ENCODE results near the gene MSS51.

MSS51 gene

GRCh38 chr10:73424478-73424877 is 8.9 kb downstream of the MSS51 start:
- DNase-seq (ENCODE audit: insufficient read length, low spot score) (no peak), FAIRE-seq (no peak)
- no peak for TF ChIP-seq SPI1 (IDR thresholded peaks at IDR 0.05; ENCODE audit: low read depth, low read length)
- TF ChIP-seq PAX5 (IDR thresholded peaks at IDR 0.05; ENCODE audit: insufficient read depth, low read length, severe bottlenecking), result no peak
- TF ChIP-seq POLR2A (IDR thresholded peaks at IDR 0.05; ENCODE audit: low read depth, low read length), result no peak
- no peak for TF ChIP-seq POLR2AphosphoS5 (IDR thresholded peaks at IDR 0.05; ENCODE audit: low read depth, low read length)

GRCh38 chr10:73423309-73423708 is 10.1 kb downstream of the MSS51 start:
- no peak for TF ChIP-seq PAX5 (IDR thresholded peaks at IDR 0.05; ENCODE audit: insufficient read depth, low read length, severe bottlenecking)
- no peak for TF ChIP-seq POLR2A (IDR thresholded peaks at IDR 0.05; ENCODE audit: low read depth, low read length)
- TF ChIP-seq POLR2AphosphoS5 (IDR thresholded peaks at IDR 0.05; ENCODE audit: low read depth, low read length), result no peak
- TF ChIP-seq SPI1 (IDR thresholded peaks at IDR 0.05; ENCODE audit: low read depth, low read length), result no peak
- TF ChIP-seq POU2F2 (IDR thresholded peaks at IDR 0.05; ENCODE audit: low read depth, low read length), result no peak
- TF ChIP-seq TAF1 (IDR thresholded peaks at IDR 0.05; ENCODE audit: low read depth, low read length), result no peak
- no peak for DNase-seq (ENCODE audit: insufficient read length, low spot score)
- no peak for FAIRE-seq

GRCh38 chr10:73416571-73416970 is 16.8 kb downstream of the MSS51 start:
- no peak for DNase-seq (ENCODE audit: insufficient read length, low spot score)
- FAIRE-seq, result no peak
- TF ChIP-seq POLR2AphosphoS5 (IDR thresholded peaks at IDR 0.05; ENCODE audit: low read depth, low read length) (no peak), SPI1 (IDR thresholded peaks at IDR 0.05; ENCODE audit: low read depth, low read length) (no peak), PAX5 (IDR thresholded peaks at IDR 0.05; ENCODE audit: insufficient read depth, low read length, severe bottlenecking) (no peak), POU2F2 (IDR thresholded peaks at IDR 0.05; ENCODE audit: low read depth, low read length) (no peak), TAF1 (IDR thresholded peaks at IDR 0.05; ENCODE audit: low read depth, low read length) (no peak), POLR2A (IDR thresholded peaks at IDR 0.05; ENCODE audit: low read depth, low read length) (no peak)

GRCh38 chr10:73414230-73414945 is 19.0 kb downstream of the MSS51 start:
- TF ChIP-seq SPI1 (IDR thresholded peaks at IDR 0.05; ENCODE audit: low read depth, low read length) (no peak), POU2F2 (IDR thresholded peaks at IDR 0.05; ENCODE audit: low read depth, low read length) (no peak), POLR2A (IDR thresholded peaks at IDR 0.05; ENCODE audit: low read depth, low read length) (no peak), PAX5 (IDR thresholded peaks at IDR 0.05; ENCODE audit: insufficient read depth, low read length, severe bottlenecking) (no peak), POLR2AphosphoS5 (IDR thresholded peaks at IDR 0.05; ENCODE audit: low read depth, low read length) (no peak), TAF1 (IDR thresholded peaks at IDR 0.05; ENCODE audit: low read depth, low read length) (no peak)
- no peak for DNase-seq (ENCODE audit: insufficient read length, low spot score)
- FAIRE-seq, result peak; percentile 16

- TF ChIP-seq TAF1 (IDR thresholded peaks at IDR 0.05; ENCODE audit: low read depth, low read length), result peak; percentile 9; the same call in 1 of the 2 replicates
- TF ChIP-seq POLR2AphosphoS5 (IDR thresholded peaks at IDR 0.05; ENCODE audit: low read depth, low read length), result peak; percentile 67
- no peak for TF ChIP-seq PAX5 (IDR thresholded peaks at IDR 0.05; ENCODE audit: insufficient read depth, low read length, severe bottlenecking)
- TF ChIP-seq SPI1 (IDR thresholded peaks at IDR 0.05; ENCODE audit: low read depth, low read length), result no peak
- TF ChIP-seq POU2F2 (IDR thresholded peaks at IDR 0.05; ENCODE audit: low read depth, low read length), result no peak; the same call in 1 of the 2 replicates
- TF ChIP-seq POLR2A (IDR thresholded peaks at IDR 0.05; ENCODE audit: low read depth, low read length), result peak; percentile 53; the same call in 1 of the 2 replicates
- DNase-seq (ENCODE audit: insufficient read length, low spot score) (peak; percentile 92), FAIRE-seq (peak; percentile 47)
Observed at GRCh38 chr10:73413528-73414229, 19.7 kb downstream of the MSS51 start, which contains the start of gene ANXA7. Gene ANXA7, minus strand, starts transcription at chr10:73414058. Its CDS starts 13,202 bp downstream, at chr10:73400856.

- FAIRE-seq (peak; percentile 87), DNase-seq (ENCODE audit: insufficient read length, low spot score) (peak; percentile 39)
- TF ChIP-seq POLR2A (IDR thresholded peaks at IDR 0.05; ENCODE audit: low read depth, low read length) (peak; percentile 75; the same call in 1 of the 2 replicates), PAX5 (IDR thresholded peaks at IDR 0.05; ENCODE audit: insufficient read depth, low read length, severe bottlenecking) (no peak), POU2F2 (IDR thresholded peaks at IDR 0.05; ENCODE audit: low read depth, low read length) (no peak), TAF1 (IDR thresholded peaks at IDR 0.05; ENCODE audit: low read depth, low read length) (no peak; the same call in 1 of the 2 replicates), SPI1 (IDR thresholded peaks at IDR 0.05; ENCODE audit: low read depth, low read length) (no peak)
Observed at GRCh38 chr10:73413108-73413527, 20.2 kb downstream of the MSS51 start.

- TF ChIP-seq POLR2A (IDR thresholded peaks at IDR 0.05; ENCODE audit: low read depth, low read length) (no peak), TAF1 (IDR thresholded peaks at IDR 0.05; ENCODE audit: low read depth, low read length) (no peak), POU2F2 (IDR thresholded peaks at IDR 0.05; ENCODE audit: low read depth, low read length) (no peak), SPI1 (IDR thresholded peaks at IDR 0.05; ENCODE audit: low read depth, low read length) (no peak), PAX5 (IDR thresholded peaks at IDR 0.05; ENCODE audit: insufficient read depth, low read length, severe bottlenecking) (no peak), POLR2AphosphoS5 (IDR thresholded peaks at IDR 0.05; ENCODE audit: low read depth, low read length) (no peak)
- FAIRE-seq, result no peak
- no peak for DNase-seq (ENCODE audit: insufficient read length, low spot score)
Observed at GRCh38 chr10:73410897-73411296, 22.5 kb downstream of the MSS51 start.

- FAIRE-seq (no peak), DNase-seq (ENCODE audit: insufficient read length, low spot score) (no peak)
- peak; percentile 52 for TF ChIP-seq SPI1 (IDR thresholded peaks at IDR 0.05; ENCODE audit: low read depth, low read length)
- no peak for TF ChIP-seq TAF1 (IDR thresholded peaks at IDR 0.05; ENCODE audit: low read depth, low read length)
Observed at GRCh38 chr10:73408978-73409521, 24.3 kb downstream of the MSS51 start.

- FAIRE-seq (no peak), DNase-seq (ENCODE audit: insufficient read length, low spot score) (no peak)
- TF ChIP-seq SPI1 (IDR thresholded peaks at IDR 0.05; ENCODE audit: low read depth, low read length) (no peak), PAX5 (IDR thresholded peaks at IDR 0.05; ENCODE audit: insufficient read depth, low read length, severe bottlenecking) (no peak), POLR2A (IDR thresholded peaks at IDR 0.05; ENCODE audit: low read depth, low read length) (no peak), POLR2AphosphoS5 (IDR thresholded peaks at IDR 0.05; ENCODE audit: low read depth, low read length) (no peak), POU2F2 (IDR thresholded peaks at IDR 0.05; ENCODE audit: low read depth, low read length) (no peak), TAF1 (IDR thresholded peaks at IDR 0.05; ENCODE audit: low read depth, low read length) (no peak)
Observed at GRCh38 chr10:73408061-73408460, 25.3 kb downstream of the MSS51 start.

All from GM12891 (cell line).